HG03025 (cell line): ENCODE data around the gene POLR3A.

Experiments
- ATAC-seq: cut with Tn5 transposase; IDR thresholded peaks from one replicate; pipeline ENCODE4 v1.9.1; 2021; ENCODE audit warnings: mild to moderate bottlenecking, moderate library complexity; ENCODE audit not compliant: unreplicated experiment, low FRiP score

The POLR3A gene

DNA sequence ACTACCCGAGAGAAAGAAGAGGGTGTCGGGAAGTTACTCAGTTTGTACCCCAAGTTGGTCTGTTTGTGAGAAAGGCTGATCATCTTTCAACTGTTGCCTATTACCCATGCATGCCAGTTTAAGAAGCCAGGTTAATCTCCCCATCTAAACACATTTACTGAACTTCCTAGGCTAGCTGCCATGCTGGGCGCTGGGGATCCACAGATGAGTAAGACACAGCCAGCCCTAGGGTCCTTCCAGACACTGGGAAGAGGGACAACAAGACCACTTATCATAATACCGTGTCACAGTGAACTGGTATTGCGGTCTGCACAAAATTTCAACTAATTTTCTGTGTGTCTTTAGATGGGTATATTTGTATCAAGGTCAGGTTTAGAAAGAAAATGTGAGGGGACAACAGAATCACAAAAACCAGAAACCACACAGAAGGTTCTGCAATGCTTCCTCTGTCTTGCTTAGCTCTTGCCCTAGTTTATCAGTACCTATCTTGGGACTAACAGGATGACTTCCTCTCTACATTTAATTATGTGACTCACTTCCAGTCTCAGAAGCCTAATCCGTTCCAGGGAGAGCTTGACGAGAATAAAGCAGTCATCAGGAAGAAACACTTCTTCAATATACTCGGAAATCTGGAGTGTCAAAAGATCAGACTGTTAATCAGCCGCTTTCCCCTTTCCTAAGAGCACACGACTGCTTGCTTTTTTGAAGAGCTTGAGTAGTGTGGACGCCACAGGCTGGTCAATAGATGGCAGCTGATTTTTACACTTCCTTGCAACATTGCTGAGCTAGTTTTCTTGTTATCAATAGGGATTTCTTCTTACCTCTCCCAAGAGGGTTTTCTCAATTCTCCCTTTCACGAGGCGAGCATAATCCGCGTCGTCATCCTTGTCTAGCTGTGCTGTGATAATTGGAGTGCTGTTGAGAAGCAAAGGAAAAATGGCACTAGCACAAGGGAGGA lies 45.7 kb downstream of the POLR3A start:
- no peak for ATAC-seq

DNA sequence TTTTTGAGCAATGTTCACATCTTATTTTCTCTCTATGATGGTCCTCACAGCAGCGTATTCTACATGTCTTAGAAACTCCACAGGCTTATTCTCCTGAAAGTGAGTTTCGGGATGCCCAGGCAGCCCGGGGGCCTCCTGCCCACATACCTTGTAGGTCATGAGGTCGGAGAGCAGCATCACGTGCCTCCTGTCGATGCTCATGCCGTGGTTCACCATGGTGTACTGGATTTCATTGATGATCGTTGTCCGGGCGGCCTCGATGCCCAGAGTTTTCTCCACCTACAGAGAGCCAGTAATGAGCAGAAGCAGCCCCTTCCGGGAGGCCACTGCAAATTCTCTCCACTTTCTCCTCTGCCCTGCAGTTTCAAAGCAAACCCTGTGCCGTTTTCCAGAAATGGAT lies 48.0 kb downstream of the POLR3A start:
- no peak for ATAC-seq

DNA sequence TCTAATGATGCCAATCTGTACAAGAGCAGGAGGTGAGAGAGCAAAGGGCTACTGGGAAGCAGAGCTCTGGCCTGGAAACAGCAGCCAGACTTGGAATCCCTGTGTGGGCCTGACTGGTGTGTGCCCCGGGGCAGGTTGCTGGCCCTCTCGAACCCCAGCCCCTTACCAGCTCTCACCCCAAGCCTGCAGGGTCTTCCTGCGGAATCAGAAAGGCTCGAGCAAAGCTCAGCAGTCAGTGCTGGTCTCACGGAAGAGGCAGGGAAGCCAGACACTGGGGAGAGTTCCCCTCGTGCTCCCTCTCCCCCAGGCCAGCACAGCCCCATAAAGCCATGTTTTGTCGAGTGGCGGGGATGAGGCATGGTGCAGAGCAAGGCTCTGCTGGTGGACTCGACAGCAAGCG lies 50.1 kb downstream of the POLR3A start:
- no peak for ATAC-seq

DNA sequence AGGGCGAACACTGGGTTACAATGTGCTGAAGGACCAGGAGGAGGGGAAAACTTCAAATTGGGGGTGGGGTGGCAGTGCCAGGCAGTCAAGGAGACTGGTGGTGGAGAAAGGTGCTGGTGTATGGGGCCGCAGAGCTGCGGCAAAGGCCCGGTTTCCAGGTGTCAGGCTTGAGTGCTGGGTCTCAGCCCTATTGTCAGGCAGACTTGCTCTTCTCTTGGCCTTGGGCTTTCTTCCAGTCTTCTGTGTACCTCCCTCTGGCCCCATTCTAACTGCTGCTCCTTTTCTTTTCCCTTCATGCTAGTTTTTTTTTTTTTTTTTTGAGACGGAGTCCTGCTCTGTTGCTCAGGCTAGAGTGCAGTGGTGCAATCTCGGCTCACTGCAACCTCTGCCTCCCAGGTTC lies 51.0 kb downstream of the POLR3A start:
- ATAC-seq: no peak

DNA sequence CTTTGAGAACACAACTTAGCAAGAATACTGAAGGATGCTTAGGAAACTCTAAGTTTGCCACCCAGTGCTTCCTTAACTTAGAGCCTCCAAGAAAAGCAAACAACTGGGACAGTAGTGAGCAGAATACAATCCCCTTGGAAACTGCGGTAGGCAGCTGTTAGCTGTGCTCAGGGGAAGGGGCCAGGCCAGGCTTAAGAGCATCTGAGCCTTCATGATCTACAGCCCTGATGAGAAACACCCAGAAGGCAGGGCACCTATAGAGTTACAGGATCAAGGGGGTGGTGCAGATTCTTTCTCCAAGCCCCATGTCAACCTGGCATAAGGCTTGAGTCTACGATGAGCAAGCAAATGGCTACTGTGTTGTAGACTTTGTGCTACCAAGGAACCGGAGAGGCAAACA lies 51.4 kb downstream of the POLR3A start:
- ATAC-seq: no peak

DNA sequence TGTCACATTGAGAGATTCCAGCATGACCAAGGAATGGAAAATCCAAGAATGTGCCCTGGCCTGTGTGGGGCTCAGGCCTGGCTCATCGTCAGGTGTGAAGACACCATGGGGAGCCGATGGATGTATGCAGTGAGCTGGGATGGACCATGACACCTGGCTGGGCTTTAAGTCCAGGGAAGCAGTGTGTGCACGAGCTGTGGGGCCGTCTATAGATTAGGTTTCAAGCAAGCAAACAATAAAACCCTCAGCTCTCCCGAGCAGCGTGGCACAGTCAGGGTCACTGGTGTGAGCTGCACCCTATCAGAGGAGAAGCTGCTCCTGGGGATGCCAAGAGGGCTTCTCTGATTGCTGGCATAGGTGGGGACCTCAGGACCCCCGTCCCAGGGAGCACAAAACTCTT lies 52.3 kb downstream of the POLR3A start:
- no peak for ATAC-seq

DNA sequence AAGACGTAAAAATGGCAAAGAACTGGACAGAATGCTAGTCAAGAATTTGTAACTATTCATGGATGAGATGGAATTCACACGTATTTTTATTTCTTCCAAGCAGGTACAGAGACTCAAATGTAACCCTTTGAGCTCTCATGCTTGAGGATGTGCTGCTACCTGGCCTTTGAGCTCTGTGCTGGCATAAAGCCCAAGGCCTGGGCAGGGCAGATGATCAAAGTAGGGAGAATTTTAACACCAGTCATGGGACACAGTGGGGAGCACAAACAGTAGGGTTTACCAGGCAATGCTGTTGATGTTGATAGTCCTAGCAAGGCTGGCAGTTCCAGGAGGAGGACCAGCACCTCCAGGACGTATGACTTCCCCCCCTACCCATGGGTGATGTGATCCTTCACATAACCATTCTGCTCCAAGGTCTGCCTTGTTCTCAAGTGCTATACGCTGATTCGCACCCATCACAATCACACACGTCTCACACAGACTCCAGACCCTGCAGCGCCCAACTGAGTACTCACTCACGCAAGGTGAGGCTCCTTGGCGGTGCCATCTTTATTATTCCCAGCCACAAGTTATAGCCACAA lies 54.1 kb downstream of the POLR3A start:
- ATAC-seq: no peak

DNA sequence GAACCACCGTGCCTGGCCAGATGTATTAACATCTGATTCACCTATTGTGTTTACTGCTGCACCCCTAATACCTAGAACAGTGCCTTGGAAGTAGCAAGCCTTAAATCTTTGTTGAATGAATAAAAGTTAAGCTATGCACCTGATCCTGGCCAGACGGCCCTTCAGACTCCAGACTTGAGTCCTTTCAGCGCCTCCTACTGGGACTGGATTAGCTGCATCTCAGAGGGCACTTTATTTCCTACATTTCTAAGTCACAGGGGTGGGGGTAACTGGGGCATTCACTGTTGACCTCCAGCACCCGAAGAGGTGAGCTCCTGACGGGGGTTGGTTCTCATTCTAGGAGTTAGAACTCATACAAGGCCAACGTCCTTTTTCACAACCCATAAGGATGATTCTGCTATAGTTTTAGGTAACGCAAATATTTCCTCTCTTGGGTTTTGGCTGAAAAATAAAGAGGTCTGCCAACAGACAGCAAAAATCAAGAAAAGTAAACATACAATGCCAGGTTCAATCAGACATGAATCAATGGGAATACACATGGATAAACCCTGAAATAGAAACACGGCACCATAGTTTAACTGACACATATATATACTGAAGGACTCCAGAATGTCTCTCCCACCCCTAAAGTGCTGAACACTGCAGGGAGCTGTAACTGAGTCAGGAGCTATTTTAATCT lies 54.8 kb downstream of the POLR3A start:
- ATAC-seq: no peak

DNA sequence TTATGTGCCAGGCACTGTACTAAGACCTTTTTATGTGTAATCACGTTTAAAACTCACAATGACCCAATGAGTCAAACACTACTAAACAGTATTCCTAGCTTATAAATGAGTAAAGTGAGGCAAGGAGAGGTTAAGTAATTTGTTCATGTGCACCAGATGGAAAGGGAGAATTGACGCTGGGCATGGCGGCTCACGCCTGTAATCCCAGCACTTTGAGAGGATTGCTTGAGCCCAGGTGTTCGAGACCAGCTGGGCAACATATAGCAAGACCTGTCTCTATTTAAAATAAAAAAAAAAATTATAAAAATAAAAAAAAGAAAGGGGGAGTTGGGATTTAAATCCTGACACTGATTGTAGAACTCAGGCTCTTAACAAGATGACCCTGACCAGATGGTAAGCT lies 56.0 kb downstream of the POLR3A start:
- ATAC-seq: no peak

DNA sequence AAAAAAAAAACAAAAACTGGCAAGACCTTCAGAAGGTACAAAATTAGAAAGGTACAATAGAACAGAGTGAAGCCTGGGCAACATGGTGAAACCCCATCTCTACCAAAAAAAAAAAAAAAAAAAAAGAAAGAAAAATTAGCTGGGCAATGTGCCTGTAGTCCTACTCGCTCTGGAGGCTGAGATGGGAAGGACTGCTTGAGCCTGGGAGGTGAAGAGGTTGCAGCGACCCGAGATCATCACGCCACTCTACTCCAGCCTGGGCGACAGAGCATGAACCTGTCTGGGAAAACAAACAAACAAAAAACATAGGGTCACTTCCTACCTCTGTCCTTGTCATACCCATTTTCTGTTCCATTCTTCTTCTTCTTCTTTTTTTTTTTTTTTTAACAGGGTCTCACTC lies 57.2 kb downstream of the POLR3A start:
- ATAC-seq: no peak

DNA sequence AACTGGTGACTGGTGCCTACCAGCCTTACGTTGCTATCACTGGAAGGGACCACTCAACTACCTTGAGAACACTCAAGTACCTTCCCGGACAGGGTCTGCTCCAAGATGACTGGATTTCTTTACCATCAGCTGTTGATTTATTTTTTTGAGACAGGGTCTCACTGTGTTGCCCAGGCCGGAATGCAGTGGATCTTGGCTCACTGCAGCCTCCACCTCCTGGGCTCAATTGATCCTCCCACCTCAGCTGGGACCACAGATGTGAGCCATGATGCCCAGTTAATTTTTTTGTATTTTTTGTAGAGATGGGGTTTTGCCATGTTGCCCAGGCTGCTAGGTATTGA lies 57.5 kb downstream of the POLR3A start:
- no peak for ATAC-seq

DNA sequence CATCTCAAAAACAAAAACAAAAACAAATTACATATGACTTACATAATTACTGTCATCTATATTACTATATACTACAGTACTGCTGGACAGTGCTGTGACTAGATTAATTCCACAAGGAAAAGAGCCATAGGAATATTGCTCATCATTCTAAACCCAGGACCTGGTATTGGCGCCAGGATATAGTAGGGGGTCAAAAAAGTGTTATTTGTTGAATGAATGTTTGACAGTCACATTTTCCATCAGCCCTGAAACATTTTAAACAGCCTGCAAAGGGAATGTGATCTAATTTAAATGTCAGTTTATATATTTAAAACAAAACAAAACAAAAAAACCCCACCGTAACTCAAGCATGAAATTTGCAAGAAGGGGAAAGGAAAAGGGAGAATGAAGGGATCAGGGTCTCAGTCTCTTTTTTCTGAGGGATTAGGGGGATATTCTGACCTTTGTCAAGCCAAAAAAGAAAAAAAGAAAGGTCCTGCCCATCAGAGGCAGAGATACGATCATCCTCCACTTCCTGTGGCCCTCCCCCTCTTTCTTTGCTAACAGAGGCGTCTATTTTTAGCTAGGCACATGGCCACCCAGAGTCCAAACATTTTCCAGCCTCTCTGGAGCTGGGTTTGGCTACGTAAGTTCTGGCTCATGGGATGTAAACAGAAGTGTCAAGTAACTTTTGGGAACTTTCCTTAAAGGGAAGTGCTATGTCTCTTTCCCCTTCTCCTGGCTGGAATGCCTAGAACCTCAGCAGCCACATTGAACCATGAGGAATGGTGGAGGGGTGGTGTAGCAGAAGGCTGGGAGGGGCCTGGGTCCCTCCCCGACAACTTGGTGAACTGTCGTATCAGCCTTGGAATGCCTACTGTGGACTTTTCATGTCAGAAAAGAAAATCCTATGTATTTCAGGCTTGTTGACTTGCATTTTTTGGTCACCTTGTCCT lies 58.2 kb downstream of the POLR3A start:
- ATAC-seq: no peak

DNA sequence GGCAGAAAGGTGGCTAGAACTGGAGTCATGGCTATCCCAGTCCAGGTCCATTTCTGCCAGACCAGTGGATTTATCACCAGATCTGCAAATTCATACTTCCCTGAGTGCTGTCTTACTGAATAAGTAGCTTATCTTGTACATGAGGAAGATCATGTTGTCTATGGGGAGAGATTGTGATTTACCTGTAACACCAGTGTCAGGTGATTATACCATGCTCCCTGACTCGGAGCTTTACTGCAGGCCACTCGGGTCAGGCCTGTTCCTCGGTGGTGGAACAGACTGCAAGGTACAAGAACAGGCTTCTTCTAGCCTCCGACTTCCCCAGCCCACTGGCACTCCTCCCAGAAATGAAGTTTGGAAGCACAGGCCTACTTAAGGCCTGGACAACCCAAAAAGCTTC lies 60.2 kb downstream of the POLR3A start:
- no peak for ATAC-seq

DNA sequence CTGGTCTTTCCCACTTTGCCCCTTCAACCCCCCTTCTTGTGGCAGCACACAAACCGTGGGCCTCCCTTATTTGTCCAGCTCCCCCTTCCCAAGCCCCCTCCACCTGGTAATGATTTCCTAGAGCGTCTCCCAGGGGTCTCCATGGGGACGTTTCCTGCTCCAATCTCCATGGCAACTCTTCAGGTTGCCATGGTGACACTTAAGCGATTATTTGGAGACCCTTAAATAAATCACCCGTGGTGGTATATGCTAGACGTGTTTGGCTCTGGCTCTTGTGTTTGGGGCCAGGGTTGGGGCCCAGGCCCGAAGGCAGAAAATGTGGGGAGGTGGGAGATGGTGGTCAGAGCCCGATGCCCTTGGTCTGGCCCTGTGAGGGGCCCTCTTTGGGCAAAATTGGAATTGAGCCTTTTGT lies 61.7 kb downstream of the POLR3A start:
- no peak for ATAC-seq

DNA sequence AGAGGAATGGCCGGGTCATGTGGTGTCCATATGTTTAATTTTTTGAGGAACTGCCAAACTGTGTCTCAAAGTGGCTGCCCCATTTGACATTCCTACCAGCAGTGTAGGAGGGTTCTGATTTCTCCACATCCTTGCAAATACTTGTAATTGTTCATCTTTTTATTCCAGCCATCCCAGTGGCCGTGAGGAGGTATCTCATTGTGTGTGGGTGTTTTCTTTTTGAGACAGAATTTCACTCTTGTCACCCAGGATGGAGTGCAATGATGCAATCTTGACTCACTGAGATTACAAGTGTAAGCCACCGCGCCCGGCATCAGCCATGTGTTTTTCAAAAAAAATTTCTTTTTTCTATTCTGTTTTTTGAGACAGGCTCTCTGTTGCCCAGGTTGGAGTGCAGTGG lies 64.0 kb downstream of the POLR3A start:
- no peak for ATAC-seq

DNA sequence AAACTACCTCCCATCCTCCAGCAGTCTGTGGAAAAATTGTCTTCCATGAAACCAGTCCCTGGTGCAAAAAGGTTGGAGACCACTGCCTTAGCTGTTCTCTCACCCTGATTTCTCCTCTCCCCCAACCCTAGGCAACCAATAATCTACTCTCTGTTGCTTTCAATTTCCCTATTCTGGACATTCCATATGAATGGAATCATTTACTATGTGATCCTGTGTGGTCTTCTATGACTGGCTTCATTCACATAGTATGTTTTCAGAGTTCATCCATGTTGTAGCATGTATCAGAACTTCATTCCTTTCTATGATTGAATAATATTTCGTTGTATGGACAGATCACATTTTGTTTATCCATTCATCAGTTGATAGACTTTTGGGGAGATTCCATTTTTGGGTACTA lies 64.5 kb downstream of the POLR3A start:
- ATAC-seq: no peak

DNA sequence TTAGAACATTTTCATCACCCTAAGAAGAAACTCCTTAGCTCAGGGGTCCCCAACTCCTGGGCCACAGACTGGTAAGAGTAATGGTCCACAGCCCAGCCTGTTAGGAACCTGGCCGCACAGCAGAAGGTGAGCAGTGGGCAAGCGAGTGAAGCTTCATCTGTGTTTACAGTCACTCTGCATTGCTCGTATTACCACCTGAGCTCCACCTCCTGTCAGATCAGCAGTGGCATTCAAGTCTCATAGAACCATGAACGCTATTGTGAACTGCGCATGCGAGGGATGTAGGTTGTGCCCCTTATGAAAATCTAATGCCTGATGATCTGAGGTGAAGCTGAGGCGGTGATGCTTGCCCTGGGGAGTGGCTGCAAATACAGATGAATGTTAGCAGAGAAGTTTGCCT lies 65.4 kb downstream of the POLR3A start:
- no peak for ATAC-seq

DNA sequence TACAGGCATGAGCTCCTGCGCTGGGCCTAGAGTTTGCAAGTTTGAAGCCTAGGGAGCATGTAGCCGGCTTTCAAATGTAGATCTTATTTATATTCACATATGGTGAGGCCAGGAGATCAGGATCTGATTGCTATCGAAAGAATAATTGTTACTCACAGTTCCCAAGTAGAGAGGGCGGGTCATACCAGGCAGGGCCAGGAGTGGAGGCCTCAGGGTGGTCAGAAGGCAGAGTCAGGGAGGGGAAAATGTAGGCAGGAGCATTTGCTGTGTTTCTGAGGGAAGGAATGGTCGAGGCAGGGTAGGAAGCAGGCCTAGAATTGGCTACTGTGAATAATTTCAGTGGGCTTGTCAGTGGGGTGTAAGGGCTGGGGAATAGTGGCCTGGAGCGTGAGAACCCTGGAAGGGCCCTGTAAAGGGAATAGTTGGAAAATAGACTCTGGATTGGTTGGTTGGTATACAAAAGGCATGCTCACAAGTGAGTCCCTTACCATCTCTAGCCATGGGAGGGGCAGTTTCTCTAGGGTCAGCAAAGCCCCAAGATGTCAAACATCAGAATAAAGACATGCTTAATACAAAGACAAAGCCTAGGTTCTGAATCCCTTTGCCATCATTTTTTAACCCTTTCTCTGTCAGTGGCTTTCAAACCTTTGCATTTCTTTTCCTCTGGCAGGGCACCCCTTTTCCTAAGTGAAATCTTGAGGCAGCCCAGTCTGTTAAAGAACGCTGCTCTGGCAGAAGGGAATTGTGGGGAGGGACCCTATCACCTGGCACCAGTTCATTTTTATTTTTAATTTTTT lies 66.8 kb downstream of the POLR3A start:
- no peak for ATAC-seq

DNA sequence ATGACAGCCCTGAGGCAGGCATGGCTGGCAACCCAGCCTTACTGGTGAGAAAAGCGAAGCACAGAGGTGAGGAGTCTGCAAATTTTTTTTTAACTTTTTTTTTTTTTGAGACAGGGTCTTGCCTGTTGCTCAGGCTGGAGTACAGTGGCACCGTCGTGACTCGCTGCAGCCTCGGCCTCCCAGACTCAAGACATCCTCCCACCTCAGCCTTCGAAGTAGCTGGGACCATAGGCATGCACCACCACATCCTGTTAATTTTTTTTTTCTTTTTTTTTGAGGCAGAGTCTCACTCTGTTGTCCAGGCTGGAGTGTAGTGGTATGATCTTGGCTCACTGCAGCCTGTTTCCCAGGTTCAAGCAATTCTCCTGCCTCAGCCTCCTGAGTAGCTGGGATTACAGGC lies 67.6 kb downstream of the POLR3A start:
- ATAC-seq: no peak

DNA sequence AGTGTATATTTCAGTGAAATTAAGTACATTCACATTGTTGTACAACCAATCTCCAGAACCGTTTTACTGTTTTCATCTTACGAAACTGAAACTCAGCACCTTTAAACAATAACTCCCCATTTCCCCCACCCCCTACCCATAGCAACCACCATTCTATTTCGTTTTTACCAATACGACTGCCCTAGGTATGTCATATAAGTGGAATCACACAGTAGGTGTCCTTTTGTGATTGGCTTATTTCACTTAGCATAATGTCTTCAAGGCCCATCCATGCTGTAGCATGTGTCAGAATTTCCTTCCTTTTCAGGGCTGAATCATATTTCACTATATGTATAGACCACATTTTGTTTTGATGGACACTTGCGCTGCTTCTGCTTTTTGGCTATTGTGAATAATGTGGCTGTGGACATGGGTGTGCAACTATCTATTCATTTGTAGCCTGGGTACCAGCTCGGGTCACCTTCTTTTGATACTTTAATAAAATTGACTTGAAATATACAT lies 68.4 kb downstream of the POLR3A start:
- no peak for ATAC-seq
